H1 (cell line): Measurements from ENCODE around the gene WDR43. TPM values are rescaled to one million over a fixed set of nuclear protein-coding genes. Genes with fewer than 3 reads are reported as not detected.

ENCODE experiments used
- CTCF ChIA-PET: fragments of 300-600 bp; sonication (Branson Sonifier 250); formaldehyde crosslinking; loops from one replicate; lab custom pipeline; 2021; ENCODE audit not compliant: partially characterized antibody; lab: Charles Lee
- POLR2A ChIA-PET: fragments of 300-600 bp; sonication (Branson Sonifier 250); formaldehyde crosslinking; loops from one replicate; lab custom pipeline; 2021; ENCODE audit warnings: inconsistent platforms; ENCODE audit not compliant: partially characterized antibody; lab: Charles Lee
- DNase-seq, 2 experiments: peaks; one replicate each; pipeline versions ENCODE4 v3.0.0 to v3.0.0-alpha.2; 2010 to 2022; ENCODE audit warnings: low spot score in 2 of 2, low read depth in 1 of 2, mixed read lengths in 1 of 2
- FAIRE-seq: peaks from 2 replicates; lab custom pipeline; 2011; peaks lifted over from hg19 to GRCh38; lab: Jason Lieb, UNC
- H2AFZ ChIP-seq: 2 replicates; pipeline ENCODE4 v1.8.1; 2012; ENCODE audit warnings: low read length, inconsistent platforms
- H2AK5ac ChIP-seq: 2 replicates; pipeline ENCODE4 v1.6.1; 2013; ENCODE audit warnings: low read depth, low read length
- H2BK120ac ChIP-seq: replicated peaks from 2 replicates; pipeline ENCODE3; 2013; ENCODE audit warnings: low read depth, low read length, inconsistent platforms
- H2BK12ac ChIP-seq: 2 replicates; pipeline ENCODE4 v1.6.1; 2013; ENCODE audit warnings: low read depth, low read length
- H2BK15ac ChIP-seq: 2 replicates; pipeline ENCODE4 v1.6.1; 2013; ENCODE audit warnings: low read length
- H2BK20ac ChIP-seq: 2 replicates; pipeline ENCODE4 v1.6.1; 2013; ENCODE audit warnings: low read length
- H2BK5ac ChIP-seq: 2 replicates; pipeline ENCODE4 v1.6.1; 2013; ENCODE audit warnings: low read depth, low read length
- H3K14ac ChIP-seq: 2 replicates; pipeline ENCODE4 v1.6.1; 2013; ENCODE audit warnings: inconsistent platforms; ENCODE audit not compliant: insufficient read length
- H3K18ac ChIP-seq: 2 replicates; pipeline ENCODE4 v1.6.1; 2013; ENCODE audit warnings: low read length; ENCODE audit errors: extremely low read depth
- H3K23ac ChIP-seq: 2 replicates; pipeline ENCODE4 v1.6.1; 2013; ENCODE audit warnings: inconsistent platforms; ENCODE audit not compliant: insufficient read length
- H3K23me2 ChIP-seq: 2 replicates; pipeline ENCODE4 v1.6.1; 2013; ENCODE audit warnings: low read depth, low read length
- H3K27ac ChIP-seq: 2 replicates; pipeline ENCODE4 v1.6.1; 2011; ENCODE audit warnings: low read depth, low read length, inconsistent platforms
- H3K27me3 ChIP-seq, 4 experiments: replicated peaks in 1 of 4; 1 replicate in 1 of 4; 2 replicates in 3 of 4; pipeline versions ENCODE4 v1.6.1 to v1.8.1; 2011 to 2013; ENCODE audit warnings: low read length in 3 of 4, mild to moderate bottlenecking in 3 of 4, inconsistent platforms in 2 of 4, mixed read lengths in 2 of 4, moderate library complexity in 1 of 4; ENCODE audit not compliant: control insufficient read depth in 3 of 4, insufficient read depth in 3 of 4; ENCODE audit errors: extremely low read depth in 1 of 4
- H3K36me3 ChIP-seq, 4 experiments: 2 replicates each; pipeline versions ENCODE4 v1.6.1 to v1.8.1; 2011 to 2013; ENCODE audit warnings: mild to moderate bottlenecking in 4 of 4, low read length in 3 of 4, moderate library complexity in 2 of 4, control low read depth in 1 of 4, inconsistent platforms in 1 of 4; ENCODE audit not compliant: insufficient read depth in 4 of 4, control insufficient read depth in 2 of 4
- H3K4ac ChIP-seq: replicated peaks from 2 replicates; pipeline ENCODE3; 2013; ENCODE audit warnings: low read length, low read depth, mixed read lengths, inconsistent platforms; ENCODE audit not compliant: insufficient read length
- H3K4me1 ChIP-seq, 4 experiments: replicated peaks in 1 of 4; 1 replicate in 1 of 4; 2 replicates in 3 of 4; pipeline versions ENCODE4 v1.6.1 to v1.8.1; 2011 to 2013; ENCODE audit warnings: low read length in 3 of 4, inconsistent platforms in 2 of 4, mixed read lengths in 1 of 4; ENCODE audit not compliant: insufficient read depth in 4 of 4, control insufficient read depth in 3 of 4
- H3K4me2 ChIP-seq, 2 experiments: 2 replicates each; pipeline versions ENCODE4 v1.6.1 to v1.8.1; 2011 to 2013; ENCODE audit warnings: low read depth in 2 of 2, low read length in 2 of 2, control low read depth in 1 of 2, inconsistent platforms in 1 of 2, mild to moderate bottlenecking in 1 of 2; ENCODE audit not compliant: insufficient read depth in 1 of 2
- H3K4me3 ChIP-seq, 4 experiments: fragments of 200-600, 300-600 bp in 1 of 4; sonication (generic), shearing (Covaris generic), sonication (Bioruptor Twin) in 1 of 4; 2 replicates each; pipeline versions ENCODE4 v1.5.1 to v1.8.1; 2011 to 2016; ENCODE audit warnings: low read length in 4 of 4, low read depth in 3 of 4, control low read depth in 2 of 4, inconsistent platforms in 2 of 4, mild to moderate bottlenecking in 2 of 4, mixed read lengths in 1 of 4, moderate library complexity in 1 of 4; ENCODE audit not compliant: insufficient read depth in 2 of 4; ENCODE audit errors: extremely low read depth in 1 of 4
- H3K56ac ChIP-seq: replicated peaks from 2 replicates; pipeline ENCODE3; 2013; ENCODE audit warnings: low read depth, mild to moderate bottlenecking, mixed read lengths, low read length, inconsistent platforms; ENCODE audit not compliant: insufficient read length
- H3K79me1 ChIP-seq: 2 replicates; pipeline ENCODE4 v1.6.1; 2013; ENCODE audit warnings: low read depth, low read length, control low read depth
- H3K79me2 ChIP-seq, 2 experiments: 2 replicates each; pipeline versions ENCODE4 v1.6.1 to v1.8.1; 2012 to 2013; ENCODE audit warnings: low read length in 2 of 2, mild to moderate bottlenecking in 2 of 2, inconsistent platforms in 1 of 2; ENCODE audit not compliant: insufficient read depth in 2 of 2, control insufficient read depth in 1 of 2
- H3K9ac ChIP-seq, 4 experiments: replicated peaks in 1 of 4; 1 replicate in 1 of 4; 2 replicates in 3 of 4; pipeline versions ENCODE4 v1.6.1 to v1.8.1; 2011 to 2013; ENCODE audit warnings: low read depth in 3 of 4, low read length in 3 of 4, control low read depth in 2 of 4, mild to moderate bottlenecking in 2 of 4, moderate library complexity in 2 of 4, inconsistent platforms in 1 of 4; ENCODE audit errors: extremely low read depth in 1 of 4
- H3K9me3 ChIP-seq, 2 experiments: 2 replicates each; pipeline versions ENCODE4 v1.6.1 to v1.8.1; 2012 to 2013; ENCODE audit warnings: mild to moderate bottlenecking in 2 of 2, moderate library complexity in 2 of 2, control low read depth in 1 of 2, inconsistent platforms in 1 of 2, low read depth in 1 of 2, low read length in 1 of 2, mixed read lengths in 1 of 2; ENCODE audit not compliant: insufficient read depth in 2 of 2
- H4K20me1 ChIP-seq, 2 experiments: replicated peaks in 1 of 2; 2 replicates each; pipeline versions ENCODE3 to v1.8.1; 2011 to 2013; ENCODE audit warnings: inconsistent platforms in 2 of 2, low read length in 2 of 2, mild to moderate bottlenecking in 1 of 2; ENCODE audit not compliant: insufficient read depth in 2 of 2, control insufficient read depth in 1 of 2
- H4K5ac ChIP-seq: 2 replicates; pipeline ENCODE4 v1.6.1; 2013; ENCODE audit warnings: low read length, low read depth, mixed read lengths, inconsistent platforms; ENCODE audit not compliant: insufficient read length
- H4K8ac ChIP-seq: 2 replicates; pipeline ENCODE4 v1.8.0; 2013; ENCODE audit warnings: mild to moderate bottlenecking, moderate library complexity, low read length, inconsistent platforms; ENCODE audit not compliant: insufficient read depth; ENCODE audit errors: extremely low read depth
- H4K91ac ChIP-seq: replicated peaks from 2 replicates; pipeline ENCODE3; 2013; ENCODE audit warnings: low read length, mixed read lengths, inconsistent platforms; ENCODE audit not compliant: insufficient read length
- CBX8 ChIP-seq: fragments of 300-800, 300-1000 bp; sonication (generic); IDR thresholded peaks from 2 replicates; pipeline ENCODE4 v1.7.1; 2016; ENCODE audit warnings: low read depth, low read length, borderline replicate concordance
- CHD1 ChIP-seq: IDR thresholded peaks from 2 replicates; pipeline ENCODE4 v1.6.1; 2012; ENCODE audit warnings: low read depth, low read length, improper control_type of control experiment
- FOSL1 ChIP-seq: IDR thresholded peaks from 2 replicates; pipeline ENCODE4 v1.6.1; 2011; ENCODE audit warnings: mild to moderate bottlenecking, low read depth, low read length, moderate library complexity; ENCODE audit not compliant: insufficient read depth
- GTF2F1 ChIP-seq: IDR thresholded peaks from 2 replicates; pipeline ENCODE4 v1.6.1; 2012; ENCODE audit warnings: low read depth, low read length, improper control_type of control experiment, borderline replicate concordance
- HDAC6 ChIP-seq: IDR thresholded peaks from one replicate; pipeline ENCODE4 v1.7.1; 2012; ENCODE audit warnings: low read depth, mild to moderate bottlenecking, inconsistent platforms, low read length, moderate library complexity
- POLR2A ChIP-seq, 2 experiments: IDR thresholded peaks; 1 replicate in 1 of 2; 2 replicates in 1 of 2; pipeline ENCODE4 v1.6.1; 2011; ENCODE audit warnings: low read depth in 2 of 2, low read length in 2 of 2, mild to moderate bottlenecking in 2 of 2; ENCODE audit errors: control extremely low read depth in 1 of 2
- SAP30 ChIP-seq: fragments of 300-600 bp; sonication (generic); IDR thresholded peaks from 2 replicates; pipeline ENCODE4 v1.7.1; 2012; ENCODE audit warnings: low read length, moderate library complexity, mild to moderate bottlenecking, inconsistent platforms; ENCODE audit not compliant: insufficient read depth, insufficient replicate concordance
- WGBS, 2 experiments: shearing (Covaris generic) in 1 of 2; methylation state at CpG; one replicate each; pipeline versions ENCODE4 v1.1.6 to v1.1.7; 2013 to 2015; ENCODE audit warnings: low lambda C conversion rate in 2 of 2, mixed read lengths in 2 of 2, inconsistent platforms in 1 of 2, low coverage in 1 of 2, missing lambda C conversion rate in 1 of 2; ENCODE audit not compliant: insufficient replicate concordance in 2 of 2, insufficient coverage in 1 of 2, insufficient read length in 1 of 2; ENCODE audit errors: extremely low coverage in 1 of 2, missing lambda C conversion rate in 1 of 2; 5-methylcytosine and 5-hydroxymethylcytosine counted together
- polyA plus RNA-seq, 7 experiments: library from polyadenylated mRNA; depleted of rRNA in 3 of 7; stranded (reverse) in 5 of 7; unstranded in 2 of 7; fragments of >200 nt in 5 of 7; fragments of 200-250 nt in 2 of 7; gene quantifications; 1 replicate in 5 of 7; 2 replicates in 1 of 7; 4 replicates in 1 of 7; pipeline versions ENCODE4 v1.2.1 to v1.2.3, GENCODE V29; 2011 to 2013; ENCODE audit warnings: missing spikeins in 2 of 7, mixed read lengths in 2 of 7
- total RNA-seq: library from RNA; stranded (reverse); fragmentation: NEBNext Ultra II Directional; extraction: Animal tissue kit (Norgen Biotek cat#: 25700); gene quantifications from 2 replicates; pipeline ENCODE4 v1.2.1, GENCODE V29; 2021

The WDR43 gene
- total and polyA plus RNA-seq, 2 of the 8 experiments (the other 6 are each of a cell fraction or from before 2014, with no cell fraction given): 57.8 to 142 TPM

- H3K23ac ChIP-seq: no peak overlapping the region
- WGBS, 2 experiments: 63% methylated on average over 7 of the region's 7 CpGs; no CpG with 5 or more reads in 1 of the 2 experiments
- H3K79me2 ChIP-seq: no peaks in the 10 kb centered on the region
- H4K91ac ChIP-seq: no peak overlapping the region
- POLR2A ChIA-PET: interaction anchor here (1.3 kb wide), 1 partner anchor 36 kb away, joined by 3 read pairs; no protein-coding TSS in a partner anchor
- no peak overlapping the region for H2AK5ac ChIP-seq
- H2BK20ac ChIP-seq: no peak overlapping the region
- H4K5ac ChIP-seq: no peak overlapping the region
- H3K18ac ChIP-seq: no peak overlapping the region
- H3K4me2 ChIP-seq: no peak overlapping the region
- H3K4ac ChIP-seq: no peak overlapping the region
- no peak overlapping the region for H4K8ac ChIP-seq
- TF ChIP-seq GTF2F1: no peak
- no peak for TF ChIP-seq POLR2A (IDR thresholded peaks at IDR 0.05; ENCODE audit: control extremely low read depth in 1 of 2, low read depth in 2 of 2, low read length in 2 of 2)
- no peak for TF ChIP-seq HDAC6
- TF ChIP-seq CBX8: no peak
- no peak for TF ChIP-seq SAP30
- no peak for TF ChIP-seq CHD1
- no peak for TF ChIP-seq FOSL1
- TF ChIP-seq, all 59 proteins: peak for 0
- CTCF ChIA-PET: interaction anchor here (0.8 to 2.0 kb wide), 8 partner anchors 9 to 94 kb away, joined by 3 to 7 read pairs (median 4); no protein-coding TSS in a partner anchor
- no peaks in the 10 kb centered on the region for H3K27me3 ChIP-seq
- H2AFZ ChIP-seq: no peak overlapping the region
- H3K79me1 ChIP-seq: no peaks in the 10 kb centered on the region
- H2BK12ac ChIP-seq: no peak overlapping the region
- H3K56ac ChIP-seq: no peak overlapping the region
- no peaks in the 10 kb centered on the region for H3K36me3 ChIP-seq
- H2BK15ac ChIP-seq: no peak overlapping the region
- no peaks in the 10 kb centered on the region for H3K9me3 ChIP-seq
- no peak overlapping the region; the same call in 1 of the 2 replicates for H2BK5ac ChIP-seq
- FAIRE-seq: no peak
- no peaks in the 10 kb centered on the region for H3K23me2 ChIP-seq
- no peak overlapping the region for H3K14ac ChIP-seq
- H3K4me1 ChIP-seq: peaks cover 0 to 2% (median 0%) of the 10 kb centered on the region in 4 experiments; a peak in 2 of 7 replicates
- H2BK120ac ChIP-seq: no peak overlapping the region
- H4K20me1 ChIP-seq: no peaks in the 10 kb centered on the region
- H3K27ac ChIP-seq: no peak overlapping the region
- no peak overlapping the region for H3K9ac ChIP-seq
- H3K4me3 ChIP-seq: no peak overlapping the region
- DNase-seq: no peak
These were observed 84.6 kb downstream of the WDR43 start for GRCh38 chr2:28979041-28979440.
